Liver (tissue), 3 donors: Measurements from ENCODE around the gene RMRP.

Experiments
- CTCF ChIP-seq: fragments of 150-350 bp; IDR thresholded peaks from 2 replicates; pipeline ENCODE4 v1.5.1; 2017; ENCODE audit warnings: improper control_type of control experiment, low read depth, low read length; ENCODE audit not compliant: missing input control
- EGR1 ChIP-seq, 2 donors: IDR thresholded peaks; 2 replicates each; pipeline ENCODE4 v1.6.1; 2016 to 2018; ENCODE audit warnings: antibody characterized with exemption in 2 of 2, low read depth in 2 of 2
- FOXA1 ChIP-seq: IDR thresholded peaks from 2 replicates; pipeline ENCODE4 v1.6.1; 2016; ENCODE audit warnings: antibody characterized with exemption
- FOXA2 ChIP-seq: IDR thresholded peaks from 2 replicates; pipeline ENCODE4 v1.6.1; 2016; ENCODE audit warnings: antibody characterized with exemption
- donor health status: healthy.
- donor health status: healthy.

- no peak for TF ChIP-seq CTCF
- no peak for TF ChIP-seq EGR1 (IDR thresholded peaks at IDR 0.05; ENCODE audit: low read depth in 2 of 2)
- TF ChIP-seq FOXA1: no peak
- no peak for TF ChIP-seq FOXA2
Measured at GRCh38 chr9:35680331-35681105, 22.7 kb upstream of the RMRP start.
